Activated CD8-positive, alpha-beta memory T cell treated with anti-CD3 and anti-CD28 coated beads for 36 hours (primary cell): ENCODE results near the gene CDH2. TPM values are rescaled to one million over a fixed set of nuclear protein-coding genes. Genes with fewer than 3 reads are reported as not detected.

Experiments used
- CTCF ChIA-PET: fragments of 350-600 bp; sonication (Branson Sonifier 250); formaldehyde crosslinking; loops from one replicate; lab custom pipeline; 2021; ENCODE audit warnings: antibody characterized with exemption; lab: Charles Lee
- POLR2A ChIA-PET: fragments of 350-600 bp; sonication (Branson Sonifier 250); formaldehyde crosslinking; loops from one replicate; lab custom pipeline; 2021; ENCODE audit warnings: antibody characterized with exemption; lab: Charles Lee
- total RNA-seq, 2 experiments: library from RNA; stranded (reverse); gene quantifications; one replicate each; pipeline ENCODE4 v1.2.3, GENCODE V29; 2021

The CDH2 gene
- total RNA-seq, 2 experiments from 2014 or later, result 0.13 to 0.17 TPM

DNA sequence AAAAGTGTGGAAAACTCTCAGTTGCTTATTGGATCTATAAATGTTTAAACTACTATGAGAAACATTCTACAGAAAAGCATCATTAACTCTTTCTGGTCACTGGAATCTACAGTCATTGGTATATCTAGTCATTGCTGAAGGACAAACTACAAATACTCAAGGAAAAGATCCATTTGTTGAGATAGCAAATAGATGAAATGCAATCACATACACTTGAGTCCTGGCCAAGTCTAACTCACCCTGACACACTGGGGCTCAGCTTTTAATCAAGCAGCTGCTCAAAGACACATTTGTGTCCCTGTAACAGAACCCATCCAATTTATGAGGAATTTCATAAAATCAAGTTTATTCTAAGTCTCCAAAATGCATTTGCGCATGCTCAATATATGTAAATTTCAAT lies 68.7 kb downstream of the CDH2 start:
- POLR2A ChIA-PET, result no interaction called here
- CTCF ChIA-PET, result no interaction called here

DNA sequence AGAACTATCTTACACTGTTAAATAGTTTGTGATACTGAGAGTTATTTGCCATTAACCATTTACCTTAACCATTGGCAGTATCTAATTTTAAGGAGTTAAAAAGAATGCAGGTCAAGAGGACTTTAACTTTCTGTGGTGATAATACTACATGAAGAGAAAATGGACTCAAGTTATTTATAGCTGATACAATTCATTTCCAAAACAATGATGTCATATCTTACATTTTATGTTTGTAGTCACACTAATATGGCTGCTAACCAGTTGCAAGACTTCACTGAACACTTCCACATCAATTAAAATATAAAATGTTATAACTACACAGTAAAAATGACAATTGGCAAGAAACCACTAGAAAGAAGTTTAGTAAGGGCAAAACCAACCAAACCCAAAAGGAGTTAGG lies 77.7 kb downstream of the CDH2 start:
- ChIA-PET POLR2A (no interaction called here), CTCF (no interaction called here)

DNA sequence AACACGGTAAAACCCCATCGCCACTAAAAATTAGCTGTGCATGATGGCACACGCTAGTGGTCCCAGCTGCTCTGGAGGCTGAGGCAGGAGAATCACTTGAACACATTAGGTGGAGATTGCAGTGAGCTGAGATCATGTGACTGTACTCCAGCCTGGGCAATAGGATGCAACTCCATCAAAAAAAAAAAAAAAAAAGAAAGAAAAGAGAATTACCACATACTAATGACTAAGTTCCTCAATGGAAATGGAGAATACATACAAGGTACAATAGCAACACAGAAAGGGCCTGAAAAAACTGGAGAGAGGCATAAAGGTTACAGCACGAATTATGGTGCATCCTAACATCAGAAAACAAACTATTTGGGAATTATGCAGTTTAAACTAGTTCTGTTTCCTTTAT lies 81.3 kb downstream of the CDH2 start:
- POLR2A ChIA-PET, result no interaction called here
- CTCF ChIA-PET, result no interaction called here

DNA sequence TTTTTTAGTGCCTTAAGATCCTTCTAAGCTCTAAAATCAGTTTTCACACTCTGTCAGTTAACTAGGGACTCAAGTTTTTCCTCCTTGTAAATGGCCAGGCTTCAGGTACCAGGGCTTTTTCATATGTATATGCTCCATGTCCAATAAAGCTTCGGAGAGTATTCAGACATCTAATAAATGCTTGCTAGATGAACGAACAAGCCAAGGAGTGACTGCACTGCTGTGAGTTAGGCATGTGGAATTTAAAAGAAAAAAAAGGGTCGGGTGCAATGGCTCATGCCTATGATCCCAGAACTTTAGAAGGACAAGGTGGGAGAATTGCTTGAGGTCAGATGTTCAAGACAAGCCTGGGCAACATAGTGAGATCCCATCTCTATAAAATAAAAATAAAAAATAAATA lies 81.9 kb downstream of the CDH2 start:
- ChIA-PET CTCF (no interaction called here), POLR2A (no interaction called here)

DNA sequence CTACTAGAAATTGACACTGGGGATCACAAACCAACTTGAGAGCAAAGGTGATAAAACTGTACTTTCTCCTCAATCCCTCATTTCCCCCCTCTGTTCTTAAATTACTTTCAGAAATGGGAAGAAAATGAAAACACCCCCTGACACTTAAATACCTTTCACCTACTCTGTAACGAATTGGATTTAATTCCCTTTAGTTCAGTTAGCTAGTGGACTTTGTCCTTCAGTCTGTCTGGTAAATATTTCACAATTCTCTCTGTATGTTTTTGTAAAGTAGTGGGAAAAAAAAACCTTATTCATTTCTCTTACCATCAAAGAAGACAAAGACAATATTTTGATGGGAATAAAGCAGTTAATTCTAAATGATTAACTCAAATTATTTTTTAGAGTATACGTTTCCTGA lies 85.7 kb downstream of the CDH2 start:
- POLR2A ChIA-PET, result no interaction called here
- CTCF ChIA-PET, result no interaction called here

DNA sequence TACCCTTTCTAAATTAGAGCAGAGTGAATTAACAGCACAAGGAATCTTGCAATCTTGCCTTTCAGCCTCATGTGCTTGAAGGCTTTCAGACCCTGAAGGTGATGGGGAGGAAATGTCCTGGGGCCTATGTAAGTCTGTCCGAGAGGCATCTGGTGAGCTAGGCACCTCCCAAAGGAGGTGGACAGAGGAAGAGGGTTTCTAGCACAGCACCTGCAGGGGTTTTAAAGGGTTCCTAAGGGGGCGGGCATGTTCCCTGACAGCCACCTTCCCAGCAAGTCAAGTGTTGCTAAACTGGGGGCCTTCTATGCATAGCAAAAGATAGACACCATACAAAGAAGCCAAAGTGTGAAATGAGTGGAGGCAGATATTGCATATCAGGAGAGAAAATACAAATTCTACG lies 88.5 kb downstream of the CDH2 start:
- CTCF ChIA-PET, result no interaction called here

DNA sequence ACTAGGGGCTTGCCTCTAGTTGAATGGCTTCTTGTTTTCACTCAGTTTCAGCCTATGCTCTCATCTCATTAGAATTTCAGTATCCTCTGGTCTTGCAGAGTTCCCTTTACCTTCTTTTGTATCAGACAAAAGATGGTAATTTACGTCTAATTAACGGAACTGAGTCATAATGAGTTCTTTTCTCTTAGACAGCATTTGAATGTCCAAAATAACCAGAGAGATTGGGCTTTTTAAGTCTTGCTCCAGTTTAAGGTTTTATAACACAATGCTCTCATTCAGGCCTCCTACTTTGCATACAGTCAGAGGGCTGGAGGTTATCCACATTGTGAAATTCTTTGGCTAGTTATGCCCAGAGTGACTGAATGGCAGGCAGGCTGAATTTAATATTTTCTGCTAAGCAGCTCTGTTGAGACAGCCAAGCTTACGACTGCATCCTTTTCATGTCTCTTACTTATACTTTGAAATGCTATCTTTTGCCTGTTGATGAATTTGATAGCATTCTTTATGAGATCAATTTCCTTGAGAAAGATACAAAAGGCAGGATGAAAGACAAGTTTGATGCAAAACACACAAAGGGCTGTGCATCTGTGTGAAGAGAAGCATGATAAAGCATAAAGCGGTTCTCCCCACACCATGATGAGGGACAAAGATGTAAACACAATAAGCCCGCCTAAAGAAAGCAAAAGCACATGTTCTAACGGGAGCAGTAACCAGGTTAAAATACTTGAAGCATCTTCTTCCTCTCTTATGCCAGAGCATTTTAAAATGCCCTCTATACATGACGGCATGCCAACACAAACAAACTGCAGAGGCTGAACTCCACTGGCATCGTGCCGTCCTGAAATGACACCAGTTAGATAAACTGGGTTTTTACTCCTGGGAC lies 90.0 kb downstream of the CDH2 start:
- ChIA-PET CTCF (no interaction called here), POLR2A (no interaction called here)

More for the DNA sequence above, 88.5 kb downstream of the CDH2 start:
- POLR2A ChIA-PET, result no interaction called here

DNA sequence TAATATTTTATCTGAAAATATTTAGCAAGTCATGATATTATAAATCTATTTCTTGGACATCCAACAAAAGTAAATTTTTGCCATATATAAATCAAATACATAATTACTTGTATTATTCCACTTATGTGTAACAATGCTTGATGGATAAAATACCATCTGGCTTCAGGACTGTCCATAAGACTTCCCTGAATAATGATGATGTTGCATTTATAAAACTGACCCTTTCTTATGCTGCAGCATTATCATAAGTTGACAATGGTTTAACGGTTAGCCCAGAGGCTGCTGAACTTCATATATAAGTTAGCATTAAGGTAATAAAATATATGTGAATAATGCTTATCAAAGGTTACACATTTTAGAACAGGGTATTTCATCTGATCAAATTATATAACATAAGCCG lies 95.4 kb downstream of the CDH2 start:
- CTCF ChIA-PET, result no interaction called here
- POLR2A ChIA-PET, result no interaction called here

DNA sequence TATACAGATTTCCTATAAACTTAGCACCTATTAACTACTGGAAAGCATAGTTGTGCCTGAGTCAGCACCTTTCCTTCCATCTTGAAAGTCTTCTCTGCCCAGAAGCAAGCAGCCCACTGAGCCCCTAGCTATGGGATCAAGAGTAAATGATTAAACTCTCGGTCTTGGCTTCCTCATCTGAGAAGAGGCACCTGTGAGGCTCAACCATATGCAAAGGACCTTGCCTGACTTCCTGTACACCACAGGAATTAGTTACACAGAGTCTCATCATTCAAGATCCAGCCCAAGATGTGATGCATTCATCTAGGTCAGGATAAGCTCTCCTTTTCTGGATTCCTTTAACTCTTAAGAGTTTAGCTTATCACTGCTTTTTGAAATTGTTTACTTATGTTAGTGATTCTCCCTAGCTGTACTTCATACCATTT lies 96.0 kb downstream of the CDH2 start:
- ChIA-PET POLR2A (no interaction called here), CTCF (no interaction called here)

DNA sequence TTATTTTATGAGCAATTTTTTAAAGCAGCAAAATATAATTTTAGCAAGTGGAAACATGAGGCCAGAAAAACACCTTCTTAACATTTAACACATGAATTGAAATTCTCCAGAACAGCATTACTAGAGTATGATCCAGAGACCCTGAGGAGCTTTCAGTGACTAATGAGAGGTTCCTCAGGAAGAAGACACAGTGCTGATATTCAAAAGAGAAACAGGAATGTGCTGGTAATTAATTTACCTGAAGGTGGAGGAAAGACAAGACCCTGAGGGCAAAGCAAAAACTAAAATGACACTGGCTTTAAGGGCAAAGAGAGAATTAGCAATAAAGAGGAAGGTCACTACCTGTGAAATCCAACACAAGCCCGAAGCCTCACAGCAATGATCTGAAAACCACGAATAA lies 97.0 kb downstream of the CDH2 start:
- ChIA-PET POLR2A (no interaction called here), CTCF (no interaction called here)

DNA sequence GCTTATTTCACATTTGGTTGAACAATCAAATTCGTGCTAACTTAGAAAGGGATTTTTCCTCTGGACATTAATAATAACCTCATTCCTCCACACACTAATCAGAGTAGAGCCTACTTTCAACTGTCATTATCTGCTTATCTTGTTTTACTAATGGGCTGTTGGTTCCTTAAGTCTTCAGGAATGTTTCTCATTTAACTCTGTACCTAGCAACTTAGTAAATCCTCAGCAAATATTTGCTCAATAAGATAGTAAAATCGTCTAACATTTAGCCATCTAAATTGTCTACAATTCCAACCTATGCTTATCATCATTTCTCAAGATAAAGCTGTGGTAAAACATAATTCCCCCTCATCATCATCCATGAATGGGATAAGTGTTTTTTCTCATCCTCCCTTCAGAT lies 98.1 kb downstream of the CDH2 start:
- ChIA-PET CTCF (no interaction called here), POLR2A (no interaction called here)

DNA sequence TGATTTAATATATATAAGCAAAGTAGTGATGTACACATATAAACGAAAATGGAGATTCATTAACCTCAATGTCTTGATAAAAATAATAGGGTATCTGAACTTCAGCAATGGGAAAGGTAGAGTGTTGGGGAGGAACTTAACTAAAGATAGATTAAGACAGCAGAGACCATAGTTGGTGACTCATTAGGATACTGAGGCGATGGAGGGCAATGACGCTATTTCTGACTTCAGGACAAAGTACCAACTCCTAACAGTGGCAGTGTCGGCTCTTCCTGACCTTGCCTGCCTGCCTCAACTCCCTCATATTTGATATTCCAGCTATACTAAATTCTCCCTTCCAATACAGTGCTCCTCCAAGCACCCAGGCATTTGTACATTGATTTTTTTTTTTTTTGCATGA lies 98.6 kb downstream of the CDH2 start:
- POLR2A ChIA-PET, result no interaction called here
- CTCF ChIA-PET, result no interaction called here

DNA sequence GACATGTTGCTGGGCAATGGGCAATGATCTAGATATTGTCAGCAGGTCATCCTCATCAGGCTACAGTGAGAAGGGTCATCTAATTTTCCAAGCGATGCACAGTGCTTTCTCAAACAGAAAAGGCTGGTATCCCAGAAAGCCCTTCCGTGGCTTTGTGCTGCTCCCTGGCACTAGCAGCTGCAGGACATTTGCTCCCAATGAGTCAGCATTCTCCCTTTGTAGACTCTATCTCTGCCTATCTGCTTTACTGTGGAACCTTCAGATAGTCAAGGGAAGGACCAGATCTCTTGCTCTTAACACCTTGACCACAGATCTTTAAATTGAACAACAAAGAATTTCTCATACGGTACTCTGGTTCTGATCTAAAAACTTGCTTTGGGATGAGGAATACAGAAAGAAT lies 101.4 kb downstream of the CDH2 start:
- POLR2A ChIA-PET, result no interaction called here
- CTCF ChIA-PET, result no interaction called here

DNA sequence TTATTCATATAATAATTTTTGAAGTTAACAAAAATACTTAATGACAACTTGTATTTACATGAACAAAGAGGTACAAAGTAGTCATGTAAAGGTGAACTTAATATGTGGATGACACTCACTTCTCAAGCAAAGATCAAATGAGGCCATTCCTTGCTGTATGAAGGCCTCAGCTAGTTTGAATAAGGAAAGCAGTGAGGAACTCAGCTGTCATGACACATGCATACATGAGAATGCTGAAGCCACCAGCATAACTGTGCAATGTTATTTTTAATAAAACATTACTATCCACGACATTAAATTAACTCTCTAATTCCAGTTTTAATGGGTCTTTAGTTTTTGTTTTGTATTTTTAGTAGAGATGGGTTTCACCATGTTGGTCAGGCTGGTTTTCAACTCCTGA lies 102.9 kb downstream of the CDH2 start:
- ChIA-PET CTCF (no interaction called here), POLR2A (no interaction called here)

DNA sequence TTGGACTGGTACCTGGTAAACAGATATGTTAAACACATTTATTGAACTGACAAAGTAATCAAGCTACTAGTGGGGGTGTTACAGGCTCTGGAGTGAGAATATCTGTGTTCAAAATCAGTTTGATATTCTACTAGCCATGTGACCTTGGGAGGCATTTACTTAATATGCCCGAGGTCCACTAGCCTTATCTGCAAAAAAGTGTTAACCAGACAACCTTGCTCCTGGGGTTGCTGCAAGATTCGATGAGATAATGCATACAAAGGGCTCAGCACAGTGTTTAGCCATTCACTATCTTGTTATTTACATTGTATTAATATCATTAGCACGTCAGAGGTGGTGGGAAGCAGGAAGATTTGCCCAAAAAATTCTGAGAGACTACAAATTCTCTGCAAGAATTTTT lies 103.3 kb downstream of the CDH2 start:
- CTCF ChIA-PET, result no interaction called here
- POLR2A ChIA-PET, result no interaction called here

DNA sequence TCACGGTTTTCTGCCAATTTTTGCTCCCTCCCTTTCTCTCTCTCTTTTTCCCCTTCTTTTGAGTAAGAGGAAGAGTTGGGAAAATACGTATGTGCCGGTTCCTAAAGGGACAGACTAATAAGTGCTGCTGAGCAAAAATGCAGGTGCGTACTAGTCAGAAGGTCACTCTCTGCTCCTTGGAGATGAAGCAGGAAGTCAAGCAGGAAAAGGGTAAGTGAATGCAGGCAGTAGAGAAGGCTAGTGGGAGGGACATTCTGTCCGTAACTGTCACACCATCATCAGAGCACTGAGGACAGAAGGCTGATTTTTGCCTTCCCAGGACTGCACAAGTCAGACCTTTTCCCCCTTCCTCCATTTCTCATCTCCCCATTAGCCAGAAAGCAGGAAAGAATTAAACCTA lies 105.7 kb downstream of the CDH2 start:
- ChIA-PET CTCF (no interaction called here), POLR2A (no interaction called here)

DNA sequence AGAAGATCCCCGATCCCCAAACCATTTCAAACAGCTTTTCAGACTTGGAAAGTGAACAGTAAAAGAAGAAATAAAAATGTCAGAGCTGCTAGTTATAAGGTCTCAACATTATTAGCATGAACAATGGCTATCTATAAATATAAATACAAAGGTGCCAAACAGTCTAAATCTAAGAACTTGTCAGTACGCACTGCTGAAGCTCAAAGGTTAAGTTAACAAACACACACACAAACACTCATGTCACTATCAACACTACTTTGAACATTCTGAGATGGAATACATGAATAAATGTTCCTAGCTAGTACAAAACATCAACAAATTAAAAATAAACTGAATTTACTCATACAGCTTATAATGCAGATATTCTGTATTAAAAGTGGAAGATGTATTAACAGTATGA lies 108.7 kb downstream of the CDH2 start:
- ChIA-PET POLR2A (no interaction called here), CTCF (no interaction called here)

DNA sequence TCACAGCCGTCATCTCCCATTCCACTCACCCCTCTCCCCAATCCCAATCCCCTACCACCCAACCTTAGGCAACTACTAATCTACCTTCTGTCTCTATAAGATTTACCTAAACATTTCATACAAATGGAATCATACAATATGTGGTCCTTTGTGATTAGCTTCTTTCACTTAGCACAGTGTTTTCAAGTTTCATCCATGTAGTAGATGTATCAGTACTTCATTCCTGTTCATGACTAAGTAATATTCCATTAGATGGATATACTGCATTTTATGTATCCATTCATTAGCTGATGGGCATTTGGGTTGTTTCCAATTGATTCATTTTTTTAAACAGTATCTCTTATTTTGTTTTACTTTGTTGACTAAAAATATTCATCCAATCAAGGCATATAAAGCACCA lies 109.6 kb downstream of the CDH2 start:
- CTCF ChIA-PET, result no interaction called here
- POLR2A ChIA-PET, result no interaction called here

DNA sequence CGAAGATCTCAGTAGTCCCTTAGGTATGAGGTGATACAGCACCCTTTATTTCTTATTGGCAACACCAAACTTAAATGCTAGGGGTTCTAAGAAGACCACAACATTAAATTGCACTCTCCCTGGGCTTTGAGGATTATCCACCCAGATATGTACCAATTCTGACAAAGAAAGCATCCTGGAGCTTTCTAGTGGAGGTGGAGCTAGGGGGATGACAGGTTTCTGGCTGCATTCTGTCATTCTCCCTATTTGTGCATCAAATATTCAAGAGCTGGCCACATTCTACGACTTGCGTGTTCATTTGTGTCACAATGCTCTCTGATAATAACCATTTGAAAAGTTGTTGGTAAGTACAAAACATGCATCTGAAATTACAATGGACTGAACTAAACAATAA lies 111.1 kb downstream of the CDH2 start:
- POLR2A ChIA-PET, result no interaction called here
- CTCF ChIA-PET, result no interaction called here

DNA sequence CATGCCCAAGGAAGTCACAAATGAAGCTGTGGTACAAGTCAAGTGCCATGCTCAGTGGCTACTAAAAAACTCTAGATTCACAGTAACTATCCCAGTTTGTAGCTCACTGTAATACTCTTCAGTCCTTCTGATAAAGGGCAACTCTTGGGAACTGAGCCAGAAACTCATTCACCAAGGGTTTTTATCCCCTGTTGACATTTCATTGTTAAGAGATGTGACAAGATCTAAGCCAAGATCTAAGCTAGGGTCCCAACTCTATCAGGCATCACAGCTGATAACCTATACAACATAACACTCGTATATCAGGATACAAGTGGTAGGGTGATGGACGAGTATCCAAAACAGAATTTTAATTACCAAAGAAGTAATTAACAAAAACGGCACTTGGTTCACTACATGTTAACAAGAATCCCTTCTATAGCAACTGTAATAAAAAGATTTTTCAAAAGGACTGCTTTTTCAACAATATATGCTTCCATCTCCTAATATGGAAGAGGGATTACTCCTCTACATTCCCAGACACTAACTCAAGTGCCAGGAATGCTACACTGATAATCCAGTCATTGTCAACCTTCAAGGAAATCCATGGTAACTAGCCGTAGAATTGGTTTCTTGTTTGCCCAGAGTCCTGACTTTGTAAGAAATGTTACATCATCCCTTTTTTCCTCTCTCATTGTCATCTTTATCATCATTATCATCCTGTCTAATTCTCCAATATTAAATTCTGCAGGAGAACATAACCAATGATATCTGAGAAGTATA lies 111.7 kb downstream of the CDH2 start:
- CTCF ChIA-PET, result no interaction called here
- POLR2A ChIA-PET, result no interaction called here

DNA sequence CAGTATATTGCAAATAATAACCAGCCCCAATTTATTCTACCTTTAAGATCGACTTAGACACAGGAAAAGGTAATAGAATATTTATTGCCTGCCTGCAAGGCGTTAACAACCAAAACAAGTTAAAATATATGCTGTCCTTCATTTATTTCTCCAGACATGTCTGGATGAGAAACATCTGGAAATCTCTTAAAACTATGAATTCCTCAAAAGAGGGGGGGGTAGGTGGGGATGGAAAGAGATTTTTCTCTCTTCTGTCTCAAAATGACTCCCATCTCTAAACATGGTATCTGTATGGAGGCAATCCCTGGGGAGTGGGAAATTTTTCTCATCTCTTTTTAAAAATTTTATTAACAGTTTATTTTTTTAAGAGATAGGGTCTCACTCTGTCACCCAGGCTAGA lies 113.0 kb downstream of the CDH2 start:
- CTCF ChIA-PET, result no interaction called here
- POLR2A ChIA-PET, result no interaction called here
